ENCODE data around the gene FUT8.
"Not testable (repeated sequence)": the region's sequence is repeated elsewhere in the genome, so short reads cannot be mapped to it uniquely, and the experiment has no call there.

The FUT8 gene

DNA sequence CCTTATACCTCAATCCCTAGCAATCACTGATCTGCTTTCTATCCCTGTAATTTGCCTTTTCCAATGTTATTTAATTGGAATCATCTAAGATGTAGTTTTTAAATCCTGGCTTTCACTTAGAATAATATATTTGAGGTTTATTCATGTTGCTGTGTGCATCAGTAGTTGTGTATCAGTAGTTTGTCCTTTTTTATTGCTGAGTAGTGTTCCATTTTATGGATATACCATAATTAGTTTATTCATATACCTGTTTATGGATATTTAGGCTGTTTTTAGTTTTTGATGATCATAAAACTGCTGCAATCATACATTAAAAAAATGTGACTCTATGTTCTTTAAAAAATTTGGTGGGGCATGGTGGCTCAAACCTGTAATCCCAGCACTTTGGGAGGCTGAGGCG is 43.7 kb downstream of the FUT8 start:
- DNase-seq, result no peak

- DNase-seq, result no peak
These were observed 49.2 kb downstream of the FUT8 start for GRCh38 chr14:65461730-65462129.

- no peak for DNase-seq
These were observed 49.9 kb downstream of the FUT8 start for GRCh38 chr14:65462411-65462810.

DNA sequence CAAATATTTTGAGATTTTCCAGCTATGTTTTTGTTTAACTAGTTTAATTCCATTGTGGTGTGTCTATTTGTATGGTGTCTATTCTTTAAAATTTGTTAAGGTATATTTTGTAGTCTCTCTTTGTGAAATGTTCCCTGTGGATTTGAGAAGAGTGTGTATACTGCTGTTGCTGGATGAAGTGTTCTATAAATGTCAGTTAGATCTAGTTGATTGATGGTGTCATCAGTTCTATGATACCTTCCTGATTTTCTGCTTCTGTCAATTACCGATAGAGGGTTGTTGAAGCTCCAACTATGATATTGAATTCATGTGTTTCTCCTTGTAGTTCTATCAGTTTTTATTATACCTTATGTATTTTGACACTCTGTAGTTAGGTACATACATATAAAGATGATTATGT is 53.1 kb downstream of the FUT8 start:
- no peak for DNase-seq

DNA sequence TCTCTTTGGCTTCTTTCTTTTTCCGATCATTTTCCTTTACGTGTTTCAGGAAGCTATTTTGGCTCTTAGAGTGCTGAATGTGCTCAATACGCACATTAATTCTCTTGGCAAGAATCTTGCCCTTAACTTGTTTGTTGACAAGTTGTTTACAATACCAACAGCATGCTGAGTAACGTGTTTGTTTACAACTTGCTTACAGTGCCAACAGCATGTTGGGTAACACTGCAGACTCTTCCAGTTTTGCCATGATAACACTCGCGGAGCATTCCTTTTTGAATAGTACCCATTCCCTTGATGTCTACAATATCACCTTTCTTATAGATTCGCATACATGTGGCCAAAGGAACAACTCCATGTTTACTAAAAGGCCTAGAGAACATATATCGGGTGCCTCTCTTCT is 55.4 kb downstream of the FUT8 start:
- not testable (repeated sequence) for DNase-seq

DNA sequence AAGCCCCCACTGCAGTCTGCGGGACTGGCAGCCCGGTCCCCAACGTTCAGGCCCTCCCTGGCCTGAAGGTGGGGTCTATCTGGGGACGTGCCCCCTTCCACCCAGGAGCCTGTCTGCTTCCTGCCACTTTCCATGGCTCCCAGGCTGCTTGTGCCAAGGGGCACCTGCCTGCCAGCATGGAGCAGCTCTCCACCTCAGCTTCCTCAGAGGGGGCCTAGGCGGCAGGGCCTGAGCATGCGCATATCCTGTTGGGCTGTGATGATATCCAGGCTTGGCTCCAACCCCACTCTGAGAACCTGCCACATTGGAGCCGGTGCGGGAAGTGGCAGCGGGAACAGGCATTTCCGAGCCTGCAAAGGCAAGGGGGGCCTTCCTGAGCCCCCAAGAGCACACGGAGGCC is 57.4 kb downstream of the FUT8 start:
- DNase-seq, result no peak

GRCh38 chr14:65470404-65470880 is 57.9 kb downstream of the FUT8 start:
- no peak for DNase-seq

- no peak for DNase-seq
These were observed 58.7 kb downstream of the FUT8 start for GRCh38 chr14:65471038-65471878.

DNA sequence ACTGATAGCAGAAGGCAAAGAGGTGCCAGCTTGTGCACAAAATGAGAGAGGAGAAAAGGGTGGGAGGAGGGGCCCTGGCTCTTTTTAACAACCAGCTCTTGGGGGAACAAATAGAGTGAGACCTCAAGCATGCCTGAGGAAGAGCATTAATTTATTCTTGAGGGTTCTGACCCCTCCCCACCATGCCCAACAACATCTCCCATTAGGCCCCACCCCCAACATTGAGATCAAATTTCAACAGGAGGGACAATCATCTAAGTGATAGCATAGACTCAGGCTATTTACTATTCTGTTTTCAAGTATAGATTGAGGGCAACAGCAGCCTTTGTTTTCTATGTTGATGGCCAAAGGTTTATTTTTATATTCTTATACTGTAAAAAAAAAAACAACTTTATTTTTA is 59.7 kb downstream of the FUT8 start:
- no peak for DNase-seq

DNA sequence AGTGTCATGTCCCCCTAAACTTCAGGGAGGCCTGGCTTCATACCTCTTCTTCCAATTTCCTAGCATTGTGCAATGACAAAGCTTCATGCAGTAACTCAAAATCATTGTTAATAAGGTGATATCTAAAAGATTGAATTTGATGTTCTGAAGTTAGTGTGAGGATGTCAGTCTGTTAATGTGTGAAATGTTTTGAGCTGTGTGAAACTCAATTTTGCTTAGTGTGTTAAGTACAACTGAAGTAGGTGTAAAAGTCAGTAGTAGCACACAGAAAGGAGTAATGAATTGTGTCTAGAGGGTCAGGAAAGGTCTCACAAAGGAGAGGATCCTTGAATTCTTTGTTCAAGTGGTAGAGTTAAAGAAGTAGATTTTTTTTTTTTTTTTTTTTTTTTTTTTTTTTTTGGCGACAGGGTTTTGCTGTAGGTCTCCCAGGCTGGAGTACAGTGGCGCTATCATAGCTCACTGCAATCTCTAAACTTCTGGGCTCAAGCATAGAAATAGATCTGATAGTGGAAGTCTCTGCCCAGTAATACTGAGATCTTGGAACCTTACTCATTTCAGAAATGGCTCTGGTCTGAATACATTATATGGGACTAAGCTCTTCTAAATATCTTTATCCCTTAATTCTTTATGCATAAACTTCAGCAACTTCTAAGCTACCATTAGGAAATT is 63.9 kb downstream of the FUT8 start:
- DNase-seq, result no peak

GRCh38 chr14:65476942-65477318 is 64.4 kb downstream of the FUT8 start:
- DNase-seq, result no peak

GRCh38 chr14:65478017-65478416 is 65.5 kb downstream of the FUT8 start:
- no peak for DNase-seq

DNA sequence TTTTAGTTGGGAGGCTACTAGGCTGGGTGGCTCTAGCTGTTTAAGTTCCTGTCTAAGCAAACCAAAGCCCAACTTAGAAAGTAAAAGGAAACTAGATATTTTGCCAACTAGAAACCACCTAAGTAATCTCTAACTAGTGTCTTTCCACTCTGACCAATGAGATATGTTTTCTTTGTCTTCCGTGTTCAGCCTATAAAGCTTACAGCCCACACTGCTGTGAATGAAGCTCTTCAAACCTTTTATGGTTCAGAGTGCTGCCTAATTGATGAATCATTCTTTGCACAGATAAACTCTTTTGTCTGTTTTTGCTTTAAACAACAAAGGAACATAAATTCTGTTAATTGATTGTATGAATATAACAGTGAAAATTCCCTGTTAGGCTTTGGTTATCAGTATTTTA is 66.1 kb downstream of the FUT8 start:
- no peak for DNase-seq

DNA sequence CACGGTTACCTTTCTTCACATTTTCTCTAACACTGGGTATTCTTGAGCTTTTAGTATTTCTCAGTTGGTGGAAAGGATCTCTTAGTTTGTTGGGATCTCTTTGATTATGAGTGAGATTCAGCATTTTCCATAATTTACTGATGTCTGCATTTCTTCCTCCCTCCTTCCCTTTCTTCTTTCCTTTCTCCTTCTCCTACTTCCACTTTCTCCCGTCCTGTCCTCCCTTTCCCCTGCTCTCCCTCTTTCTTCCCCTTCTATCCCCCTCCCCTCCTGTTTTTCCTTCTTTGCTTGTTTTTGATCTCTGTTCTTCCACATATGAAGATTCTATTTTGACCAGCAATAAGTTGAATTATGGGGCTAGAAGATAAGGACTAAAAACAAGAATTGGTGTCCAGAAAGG is 66.9 kb downstream of the FUT8 start:
- no peak for DNase-seq

- DNase-seq, result no peak
These were observed 70.4 kb downstream of the FUT8 start for GRCh38 chr14:65482757-65483438.

DNA sequence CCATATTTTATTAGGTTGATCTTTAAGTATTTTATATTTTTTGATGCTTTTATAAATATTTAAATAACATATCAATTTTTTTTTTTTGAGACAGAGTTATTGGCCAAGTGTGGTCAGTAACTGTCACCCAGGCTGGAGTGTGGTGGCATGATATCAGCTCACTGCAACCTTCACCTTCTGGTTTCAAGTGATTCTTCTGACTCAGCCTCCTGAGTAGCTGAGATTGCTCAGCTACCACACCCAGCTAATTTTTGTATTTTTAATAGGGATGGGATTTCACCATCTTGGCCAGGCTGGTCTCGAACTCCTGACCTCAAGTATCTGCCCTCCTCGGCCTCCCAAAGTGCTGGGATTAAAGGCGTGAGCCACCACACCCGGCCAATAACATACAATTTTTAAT is 71.1 kb downstream of the FUT8 start:
- DNase-seq, result no peak

GRCh38 chr14:65485516-65485915 is 73.0 kb downstream of the FUT8 start:
- DNase-seq, result no peak

DNA sequence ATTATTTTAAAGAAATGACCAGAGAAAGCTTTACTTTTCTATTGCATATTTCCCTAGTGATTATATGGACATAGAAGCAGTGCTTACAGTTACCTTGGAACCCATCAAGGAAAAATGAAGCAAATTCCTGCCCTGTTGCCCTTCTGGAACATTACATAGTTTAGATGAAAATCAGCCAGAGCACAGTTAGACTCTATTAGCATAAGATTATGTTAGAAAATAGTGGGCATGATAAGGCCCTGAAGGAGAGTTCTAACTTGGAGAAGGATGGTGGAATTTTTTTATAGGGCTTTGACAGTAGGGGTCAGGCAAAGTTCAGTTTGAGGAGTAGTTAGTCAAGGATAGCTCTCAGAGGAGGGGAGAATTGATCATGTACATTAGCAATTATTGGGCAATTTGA is 74.3 kb downstream of the FUT8 start:
- no peak for DNase-seq

DNA sequence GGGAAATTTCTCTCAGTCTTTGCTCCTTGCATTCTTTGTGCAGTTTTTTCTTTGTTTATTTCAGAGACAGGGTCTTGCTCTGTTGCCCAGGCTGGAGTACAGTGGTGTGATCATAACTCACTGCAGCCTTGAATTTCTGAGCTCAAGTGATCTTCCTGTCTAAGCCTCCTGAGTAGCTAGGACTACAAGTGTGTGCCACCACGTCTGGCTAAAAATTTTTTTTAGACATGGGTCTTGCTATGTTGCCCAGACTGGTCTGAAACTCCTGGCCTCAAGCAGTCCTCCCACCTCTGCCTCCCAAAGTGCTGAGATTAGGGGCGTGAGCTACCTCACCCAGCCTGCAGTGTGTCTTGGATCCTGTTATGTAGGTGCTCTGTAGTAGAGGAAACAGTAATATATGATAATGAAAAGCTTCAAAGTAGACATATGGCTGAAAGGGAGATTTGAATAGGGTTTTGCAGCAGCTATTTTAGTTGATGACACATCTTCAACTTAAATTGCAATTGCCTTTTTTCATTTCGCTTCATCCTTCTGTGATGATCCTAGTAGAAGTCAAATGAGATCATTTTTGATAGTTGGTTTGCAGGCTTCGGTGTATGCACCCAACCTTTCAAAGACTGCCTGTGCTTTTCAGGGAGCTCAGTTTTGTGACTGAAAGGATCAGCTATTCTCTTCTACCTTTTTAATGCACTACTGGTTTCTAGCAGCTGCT is 75.4 kb downstream of the FUT8 start:
- no peak for DNase-seq

DNA sequence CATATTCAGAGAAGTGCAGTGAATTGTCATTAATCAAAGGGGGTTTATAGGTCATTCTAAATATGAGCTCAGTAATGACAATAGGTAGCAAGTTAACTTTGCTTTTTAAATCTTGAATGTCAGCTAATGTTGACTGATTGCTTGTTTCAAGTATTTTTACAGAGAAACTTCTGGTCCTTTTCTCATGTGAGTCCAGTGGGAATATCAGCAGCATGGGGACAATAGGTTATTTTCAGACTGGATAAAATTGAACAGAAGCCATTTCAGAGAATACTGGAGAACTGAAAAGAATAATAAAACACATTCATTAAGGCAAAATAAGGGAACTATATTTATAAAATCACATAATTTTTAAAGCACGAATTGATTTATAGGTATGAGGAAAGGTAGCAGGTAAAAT is 78.7 kb downstream of the FUT8 start:
- DNase-seq, result no peak

DNA sequence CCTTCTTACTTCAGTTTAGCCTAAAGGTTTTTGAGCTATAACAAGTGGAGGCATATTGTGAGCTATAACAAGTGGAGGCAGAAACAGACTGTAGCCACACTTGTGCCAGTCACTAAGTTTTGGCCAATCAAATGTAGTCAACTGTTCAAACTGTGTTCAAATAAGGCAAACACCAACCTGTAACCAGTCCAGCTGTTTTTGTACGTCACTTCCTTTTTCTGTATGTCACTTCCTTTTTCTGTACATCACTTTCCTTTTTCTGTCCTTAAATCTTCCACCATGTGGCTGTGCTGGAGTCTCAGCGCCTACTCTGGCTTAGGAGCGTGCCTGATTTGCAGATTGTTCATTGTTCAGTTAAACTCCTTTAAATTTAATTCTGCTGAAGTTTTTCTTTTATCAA is 79.7 kb downstream of the FUT8 start:
- DNase-seq, result no peak

DNA sequence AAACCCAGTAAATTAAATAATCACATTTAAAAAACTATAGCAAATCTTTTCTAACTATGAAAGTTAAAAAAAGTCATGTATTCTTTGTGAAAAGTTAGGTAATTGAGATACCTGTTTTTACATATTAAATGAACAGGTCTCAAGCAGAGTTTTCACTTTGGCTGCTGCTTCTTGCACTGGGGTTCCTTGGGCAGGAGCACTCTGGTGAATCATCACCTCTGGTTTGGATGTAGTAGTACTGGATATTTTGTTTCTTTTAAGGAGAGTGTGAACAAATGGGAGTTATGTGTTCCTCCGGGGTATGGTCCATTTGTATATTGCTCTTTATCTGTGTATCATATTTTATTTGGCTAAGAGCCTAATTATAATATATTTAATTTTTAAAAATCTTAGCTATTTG is 82.7 kb downstream of the FUT8 start:
- DNase-seq, result no peak
